COLO829 (cell line): ENCODE measurements around the gene GSTCD.
"Not testable (repeated sequence)": the region's sequence is repeated elsewhere in the genome, so short reads cannot be mapped to it uniquely, and the experiment has no call there.

ENCODE experiments used
- DNase-seq: peaks from one replicate; pipeline ENCODE4 v3.0.0; 2012; ENCODE audit warnings: low spot score

The GSTCD gene, protein sequence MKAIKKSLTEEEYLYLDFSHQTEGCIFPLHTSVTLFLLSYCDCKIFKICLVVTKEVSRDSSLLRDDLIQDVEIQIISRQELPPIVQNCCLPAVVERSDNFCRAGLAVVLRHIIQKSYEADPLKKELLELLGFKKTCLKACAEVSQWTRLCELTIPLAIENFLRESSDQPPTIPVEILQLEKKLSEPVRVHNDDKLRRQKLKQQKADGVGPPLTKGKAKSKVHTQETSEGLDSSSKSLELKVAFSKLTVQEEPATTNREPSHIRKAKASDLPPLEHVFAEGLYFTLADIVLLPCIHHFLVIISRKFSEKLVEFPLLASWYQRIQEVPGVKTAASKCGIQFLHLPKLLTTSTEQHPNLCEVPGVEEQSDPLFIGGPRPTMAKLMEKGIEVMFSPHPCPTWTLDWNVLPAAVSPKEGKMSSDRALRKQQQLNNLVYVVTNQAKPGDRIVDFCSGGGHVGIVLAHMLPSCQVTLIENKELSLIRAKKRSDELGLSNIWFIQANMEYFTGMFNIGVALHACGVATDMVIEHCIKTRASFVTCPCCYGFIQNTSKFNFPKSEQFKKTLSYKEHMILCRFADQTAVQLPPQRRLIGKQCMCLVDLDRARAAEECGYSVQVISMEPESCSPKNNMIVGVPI

DNA sequence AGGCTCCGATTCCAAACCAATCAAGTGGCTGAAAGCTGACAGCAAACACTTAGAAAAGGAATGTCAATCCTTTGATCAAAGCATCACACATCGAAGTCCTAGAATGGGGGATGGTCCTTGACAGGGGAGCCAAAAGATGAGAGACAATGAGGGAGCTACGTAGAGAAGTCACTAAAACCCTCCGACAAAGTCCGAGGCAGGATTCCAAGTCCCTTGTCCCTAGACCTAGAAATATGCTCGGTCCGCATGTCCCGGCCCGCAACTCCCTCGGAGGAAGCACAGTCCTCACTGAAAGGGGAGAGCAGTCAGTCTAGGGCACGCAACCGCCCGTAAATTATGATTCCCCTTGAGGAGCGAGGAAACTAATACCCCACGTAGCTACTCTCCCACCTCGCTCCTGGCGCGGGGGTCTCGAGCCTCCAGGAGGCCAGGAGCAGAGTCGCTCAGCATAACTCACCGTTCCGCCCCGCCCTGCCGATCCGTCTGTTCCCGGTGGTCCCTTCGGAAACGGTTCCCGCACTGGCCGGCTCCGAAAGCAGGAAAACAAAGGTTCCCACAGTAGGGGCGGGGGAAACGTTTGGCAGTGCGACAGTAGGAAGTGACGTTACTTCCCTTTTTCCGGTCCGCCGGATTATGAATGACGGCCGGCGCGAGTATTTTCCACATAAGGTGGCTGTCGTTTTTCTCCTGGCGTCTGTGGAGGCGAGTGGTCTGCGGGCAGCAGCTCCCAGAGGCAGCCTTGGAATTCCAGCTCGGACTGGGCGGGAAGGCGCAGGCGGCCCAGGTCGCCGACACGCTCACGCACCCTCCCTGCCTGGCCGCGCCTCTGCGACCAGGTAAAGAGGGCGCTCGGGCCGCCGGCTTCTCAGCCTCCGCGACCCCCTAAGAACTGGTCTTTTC, at the start of gene GSTCD, which contains the start of gene INTS12:
Gene GSTCD (plus strand): TSS at position 604 of the 900 bp plus-strand sequence. CDS start 8,830 bp downstream, outside the sequence.
Gene INTS12 (minus strand): TSS at position 509 of the 900 bp plus-strand sequence. CDS start 8,684 bp downstream, outside the sequence.
- peak; percentile 96 for DNase-seq

DNA sequence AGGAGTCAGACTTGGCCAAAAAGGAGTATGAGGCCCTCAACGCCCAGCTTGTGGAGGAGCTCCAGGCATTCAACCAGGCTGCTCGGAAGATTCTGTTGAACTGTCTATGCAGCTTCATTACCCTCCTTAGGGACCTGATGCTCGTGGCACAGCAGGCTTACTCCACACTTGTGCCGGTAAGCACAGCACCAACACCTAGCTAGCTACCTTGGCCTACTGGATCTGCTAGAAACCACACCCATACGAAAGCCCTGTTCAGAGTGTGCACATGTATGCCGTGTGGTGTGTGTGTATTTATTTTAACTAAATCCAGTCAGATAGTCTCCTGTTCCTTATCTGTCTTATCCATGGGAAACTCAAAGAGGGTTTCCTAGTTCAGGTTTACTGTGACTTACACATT, 49.4 kb upstream of the GSTCD start:
- DNase-seq: no peak

DNA sequence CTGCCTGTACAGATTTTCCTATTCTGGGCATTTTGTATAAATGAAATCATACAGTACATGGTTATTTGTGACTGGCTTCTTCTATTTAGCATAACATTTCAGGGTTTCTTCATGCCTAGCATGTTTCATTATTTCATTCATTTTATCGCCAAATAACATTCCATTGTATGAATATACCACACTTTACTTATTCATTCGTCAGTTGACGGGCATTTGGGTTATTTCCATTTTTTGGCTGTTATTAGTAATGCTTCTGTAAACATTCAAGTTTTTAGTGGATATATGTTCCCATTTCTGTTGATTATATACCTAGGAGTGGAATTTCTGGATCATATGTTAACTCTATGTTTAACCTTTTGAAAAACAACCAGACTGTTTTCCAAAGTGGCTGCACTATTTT, 47.6 kb upstream of the GSTCD start:
- DNase-seq: no peak

DNA sequence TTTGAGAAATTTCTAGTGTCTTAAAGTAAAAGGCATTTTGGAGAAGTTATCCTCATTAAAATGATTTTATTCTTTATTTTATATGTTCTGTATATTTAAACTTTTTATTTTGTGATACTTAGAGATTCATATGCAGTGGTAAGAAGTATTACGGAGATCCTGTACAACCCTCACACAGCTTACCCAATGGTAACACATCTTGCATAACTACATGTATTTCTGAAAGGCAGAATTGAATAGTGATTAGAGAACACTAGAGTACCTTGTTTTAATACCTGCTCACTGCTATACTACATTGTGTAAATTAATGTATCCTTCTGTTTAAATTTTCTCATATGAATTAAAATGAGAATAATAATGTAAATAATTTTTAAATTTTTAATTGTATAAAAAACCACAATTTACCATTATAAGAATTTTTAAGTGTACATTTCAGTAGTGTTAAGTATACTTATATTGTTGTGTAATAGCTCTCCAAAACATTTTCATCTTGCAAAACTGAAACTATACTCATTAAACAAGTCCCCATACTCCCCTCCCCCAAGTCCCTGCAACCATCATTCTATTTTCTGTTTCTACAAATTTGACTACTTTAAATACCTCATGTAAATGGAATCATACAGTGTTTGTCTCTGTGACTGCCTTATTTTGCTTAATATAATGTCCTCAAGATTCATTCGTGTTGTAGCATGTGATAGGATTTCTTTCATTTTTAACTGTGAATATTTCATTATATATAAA, 45.5 kb upstream of the GSTCD start:
- no peak for DNase-seq

DNA sequence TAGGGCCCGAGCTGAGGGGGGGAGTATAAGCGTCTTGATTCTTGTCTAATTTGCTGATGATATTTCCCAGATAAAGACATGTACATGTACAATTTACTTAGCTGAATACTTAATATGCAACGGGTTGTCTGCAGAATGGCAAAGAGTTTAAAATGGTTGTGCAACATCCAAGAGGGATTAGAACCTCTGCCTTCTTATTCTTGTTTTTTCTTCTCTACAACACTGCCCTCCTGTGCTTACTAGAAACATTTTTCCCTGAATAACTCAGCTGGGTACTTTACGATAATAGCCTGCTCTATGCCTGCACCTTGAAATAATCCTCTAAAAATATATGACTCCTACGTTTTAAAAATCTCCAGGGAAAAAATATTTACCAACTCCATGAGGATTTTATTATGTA, 41.9 kb upstream of the GSTCD start:
- peak; percentile 53 for DNase-seq

DNA sequence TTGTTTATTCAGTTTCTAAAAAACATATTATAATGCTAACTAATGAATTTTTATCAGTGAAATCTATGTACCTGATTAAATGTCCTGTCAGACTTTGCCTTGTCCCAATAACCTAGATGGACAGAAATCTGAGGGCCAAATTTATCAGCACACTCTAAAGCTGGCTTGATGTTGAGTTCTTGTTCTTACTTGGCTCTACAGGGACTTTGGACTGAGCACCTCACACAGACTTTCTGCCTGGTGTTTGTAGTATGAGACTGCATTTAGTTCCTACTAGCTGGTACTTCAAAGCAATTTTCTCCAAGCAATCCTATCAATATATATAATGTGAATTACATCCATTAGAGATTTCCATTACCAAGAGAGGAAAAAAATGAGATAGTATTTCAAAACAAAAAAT, 37.9 kb upstream of the GSTCD start:
- no peak for DNase-seq

DNA sequence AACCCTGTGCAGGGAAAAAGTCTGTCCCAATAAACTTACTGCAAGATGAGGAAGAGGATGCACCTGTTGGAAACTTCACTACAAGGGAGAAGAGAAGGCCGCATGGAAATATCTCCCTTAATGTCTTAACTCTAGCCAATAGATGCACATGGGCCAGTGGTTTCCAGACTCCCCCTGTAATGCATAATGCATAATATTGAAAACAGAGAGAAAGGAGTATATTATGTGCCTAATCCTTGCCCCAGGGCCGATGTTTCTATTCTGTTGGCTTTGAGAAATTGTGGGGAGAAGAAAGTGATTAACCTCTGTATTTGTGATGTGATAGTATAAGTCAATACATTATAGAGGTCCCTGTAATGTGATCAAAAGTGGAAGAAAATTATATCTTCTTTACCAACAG, 37.3 kb upstream of the GSTCD start:
- DNase-seq: no peak

DNA sequence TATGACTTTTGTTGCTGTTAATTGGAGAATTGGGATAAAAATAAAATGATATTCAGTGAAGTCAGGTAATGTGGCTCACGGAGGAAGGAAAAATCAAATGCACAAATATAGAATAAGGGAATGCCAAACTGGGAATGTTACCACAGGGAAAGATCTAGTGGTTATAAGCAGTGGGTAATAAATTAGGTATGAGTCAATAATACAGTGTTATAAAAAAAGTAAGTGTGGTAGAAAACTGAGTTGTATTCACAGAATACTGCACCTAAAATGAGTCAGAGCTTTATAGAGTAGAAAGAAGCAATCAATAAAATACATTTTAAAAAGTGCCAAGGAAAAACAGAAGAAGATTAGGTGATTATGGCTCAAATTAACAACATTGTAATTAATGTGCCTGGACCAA, 34.6 kb upstream of the GSTCD start:
- DNase-seq: no peak

DNA sequence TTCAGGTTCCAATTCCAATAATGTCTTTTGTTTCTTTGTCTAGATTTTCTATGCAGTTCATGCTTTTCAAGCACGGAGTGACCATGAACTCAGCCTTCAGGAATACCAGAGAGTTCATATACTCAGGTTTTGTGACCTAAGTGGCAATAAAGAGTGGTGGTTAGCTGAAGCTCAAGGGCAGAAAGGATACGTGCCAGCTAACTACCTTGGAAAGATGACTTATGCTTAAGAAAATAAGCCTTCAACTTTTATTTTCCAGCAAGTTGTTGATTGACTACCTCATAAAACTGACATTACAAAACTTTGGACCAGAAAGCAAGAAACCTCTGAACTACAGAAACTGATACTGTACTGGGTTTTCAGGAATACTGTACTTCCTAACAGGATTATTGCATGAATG, 30.9 kb upstream of the GSTCD start:
- no peak for DNase-seq

DNA sequence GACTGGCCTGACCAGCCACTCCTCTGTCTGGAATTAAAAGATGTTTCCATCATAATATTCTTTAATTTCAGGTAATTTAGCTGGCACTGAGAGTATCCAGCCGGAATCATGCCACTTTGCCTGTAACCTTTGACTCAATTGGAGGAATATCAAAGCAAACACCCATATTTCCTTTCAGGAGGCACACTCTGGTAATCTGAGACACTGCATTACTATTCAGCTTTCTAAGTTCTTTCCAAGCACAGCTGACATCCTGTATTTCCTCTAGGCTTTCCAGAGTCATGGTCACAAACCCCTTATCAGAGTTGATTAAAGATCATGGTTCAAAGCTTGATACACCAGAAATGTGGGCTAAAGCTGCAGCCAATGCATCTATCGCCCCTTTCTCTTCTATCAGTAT, 29.4 kb upstream of the GSTCD start:
- DNase-seq: no peak

DNA sequence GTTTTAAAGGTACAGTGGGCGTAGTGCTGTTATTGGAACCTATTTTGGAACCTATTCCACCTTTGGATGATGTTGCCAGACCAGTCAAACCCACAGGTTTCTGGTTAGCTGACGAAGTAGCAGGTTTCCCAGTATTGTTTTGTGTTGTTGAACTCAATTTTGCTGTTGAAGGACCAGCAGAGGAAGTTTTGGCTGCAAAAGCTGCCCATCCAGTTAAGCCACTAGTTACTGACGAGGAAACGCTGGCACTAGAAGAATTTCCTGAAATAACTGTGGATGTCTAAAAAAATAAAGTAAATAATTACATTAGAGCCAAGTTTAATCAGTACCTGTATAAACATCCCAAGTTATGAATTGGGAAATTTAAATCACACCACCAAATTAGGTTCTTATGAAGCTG, 25.5 kb upstream of the GSTCD start:
- no peak for DNase-seq

DNA sequence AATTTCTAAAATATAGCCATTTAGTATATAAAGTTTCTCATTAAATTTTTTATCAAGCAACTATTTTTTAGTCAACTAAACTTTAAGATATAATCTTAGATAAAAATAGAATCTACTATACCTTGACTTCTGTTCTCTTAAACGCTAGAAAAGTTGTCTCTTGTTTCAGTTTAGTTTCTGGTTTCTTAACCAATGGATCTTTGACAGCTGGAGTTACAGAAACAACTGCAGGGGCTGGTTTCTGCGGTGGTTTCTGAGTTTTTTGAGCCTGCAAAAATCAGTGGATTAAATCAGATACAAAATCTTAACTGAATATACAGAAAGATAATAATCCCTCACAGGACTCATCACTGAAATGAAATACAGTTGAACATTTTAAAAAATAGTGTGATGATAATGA, 22.0 kb upstream of the GSTCD start:
- no peak for DNase-seq

DNA sequence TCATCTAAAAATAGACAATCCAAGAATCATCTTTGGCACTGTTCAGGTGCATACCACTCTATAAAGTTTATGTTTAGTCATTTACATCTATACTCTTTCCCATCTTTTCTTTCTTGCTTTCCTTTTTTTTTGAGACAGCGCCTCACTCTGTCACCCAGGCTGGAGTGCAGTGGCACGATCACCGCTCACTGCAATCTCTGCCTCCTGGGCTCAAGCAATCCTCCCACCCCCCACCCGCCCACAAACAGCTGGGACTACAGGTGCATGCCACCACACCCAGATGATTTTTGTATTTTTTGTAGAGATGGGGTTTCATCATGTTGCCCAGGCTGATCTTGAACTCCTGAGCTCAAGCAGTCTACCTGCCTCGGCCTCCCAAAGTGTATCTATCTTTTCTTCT, 13.8 kb upstream of the GSTCD start:
- DNase-seq: not testable (repeated sequence)

DNA sequence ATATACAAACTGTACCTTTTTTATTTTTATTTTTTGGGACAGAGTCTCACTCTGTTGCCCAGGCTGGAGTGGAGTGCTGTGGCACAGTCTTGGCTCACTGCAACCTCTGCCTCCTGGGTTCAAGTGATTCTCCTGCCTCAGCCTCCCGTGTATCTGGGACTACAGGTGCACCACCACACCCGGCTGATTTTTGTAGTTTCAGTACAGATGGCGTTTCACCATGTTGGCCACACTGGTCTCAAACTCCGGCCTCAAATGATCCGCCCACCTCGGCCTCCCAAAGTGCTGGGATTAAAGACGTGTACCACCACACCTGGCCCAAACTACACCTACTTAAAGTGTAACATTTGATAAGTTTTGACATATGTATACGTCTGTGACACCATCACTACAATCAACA, 12.8 kb upstream of the GSTCD start:
- not testable (repeated sequence) for DNase-seq

DNA sequence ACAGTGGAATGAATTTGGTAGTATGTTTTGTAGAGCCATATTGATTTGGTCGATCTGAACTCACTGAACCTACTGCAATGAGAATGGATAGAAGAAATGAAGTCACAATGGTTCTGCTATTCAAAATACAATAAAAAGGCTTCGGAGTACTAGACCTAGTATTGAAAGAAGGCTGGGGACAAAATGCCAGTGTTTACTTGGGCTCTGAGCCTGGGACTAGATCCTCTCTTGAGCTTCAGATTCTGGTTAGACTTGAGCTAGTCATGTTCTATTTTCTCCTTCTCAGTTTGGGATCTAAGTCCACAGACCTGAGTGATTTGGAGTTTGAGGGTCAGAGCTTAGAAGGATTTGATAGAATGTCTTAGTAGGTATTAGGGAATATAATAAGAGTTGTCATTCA, 10.0 kb upstream of the GSTCD start:
- DNase-seq: no peak

DNA sequence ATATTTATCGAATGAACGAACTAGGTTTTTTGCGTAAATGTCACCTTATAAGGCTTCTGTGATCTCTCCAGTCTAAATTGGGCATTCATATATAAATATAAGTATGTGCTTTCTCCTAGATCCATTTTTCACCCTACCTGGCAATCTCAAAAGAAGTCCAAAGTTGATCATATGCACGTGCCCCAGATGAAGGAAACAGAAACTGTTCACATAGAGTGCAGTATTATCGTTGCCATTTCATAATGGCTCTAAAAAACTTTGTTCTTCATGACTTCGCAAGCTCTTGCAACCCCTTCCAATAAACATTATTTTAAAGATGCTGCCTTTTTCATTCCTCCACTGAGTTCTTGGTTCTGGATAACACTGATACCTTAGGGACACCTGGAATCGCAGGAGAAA, 803 bp upstream of the GSTCD start:
- DNase-seq: no peak

DNA sequence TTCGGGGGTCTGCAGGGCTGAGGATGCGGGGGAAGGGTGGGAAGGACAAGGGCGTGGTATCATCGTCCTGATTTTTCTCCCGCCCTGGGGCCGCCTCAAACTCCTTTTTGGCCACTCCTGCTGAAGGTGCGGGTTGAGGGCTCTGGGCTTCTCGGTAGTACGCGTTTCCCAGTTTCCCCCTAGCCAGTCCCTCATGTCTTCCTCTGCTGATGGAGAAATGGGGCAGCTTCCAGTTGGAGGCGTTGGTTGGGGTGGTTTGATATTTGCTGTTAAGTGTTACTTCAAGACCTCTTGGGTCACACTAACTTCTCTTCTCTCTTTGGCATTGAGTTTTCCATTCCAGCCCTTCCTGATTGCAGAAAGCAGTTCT, 482 bp downstream of the GSTCD start:
- no peak for DNase-seq

DNA sequence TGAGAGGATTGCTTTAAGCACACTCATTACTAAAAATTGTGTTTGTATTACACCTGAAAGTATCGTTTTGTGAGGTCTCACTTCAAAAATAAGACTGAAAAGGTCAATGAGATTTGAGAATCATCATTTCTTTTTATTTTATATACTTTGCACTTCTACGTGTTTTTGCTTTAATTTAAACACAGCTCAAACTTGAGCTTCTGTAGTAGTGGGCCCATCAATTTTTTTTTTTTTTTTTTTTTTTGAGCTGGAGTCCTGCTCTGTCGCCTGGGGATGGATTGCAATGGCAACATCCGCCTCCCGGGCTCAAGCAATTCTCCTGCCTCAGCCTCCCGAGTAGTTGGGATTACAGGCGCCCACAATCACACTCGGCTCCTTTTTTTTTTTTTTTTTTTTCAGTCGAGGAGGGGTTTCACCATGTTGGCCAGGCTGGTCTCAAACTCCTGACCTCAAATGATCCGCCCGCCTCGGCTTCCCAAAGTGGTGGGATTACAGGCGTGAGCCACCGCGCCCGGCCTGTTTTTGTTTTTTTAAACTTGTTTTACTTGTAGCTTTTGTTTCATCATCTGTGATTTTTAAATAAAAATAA, 1.5 kb downstream of the GSTCD start:
- DNase-seq: no peak

DNA sequence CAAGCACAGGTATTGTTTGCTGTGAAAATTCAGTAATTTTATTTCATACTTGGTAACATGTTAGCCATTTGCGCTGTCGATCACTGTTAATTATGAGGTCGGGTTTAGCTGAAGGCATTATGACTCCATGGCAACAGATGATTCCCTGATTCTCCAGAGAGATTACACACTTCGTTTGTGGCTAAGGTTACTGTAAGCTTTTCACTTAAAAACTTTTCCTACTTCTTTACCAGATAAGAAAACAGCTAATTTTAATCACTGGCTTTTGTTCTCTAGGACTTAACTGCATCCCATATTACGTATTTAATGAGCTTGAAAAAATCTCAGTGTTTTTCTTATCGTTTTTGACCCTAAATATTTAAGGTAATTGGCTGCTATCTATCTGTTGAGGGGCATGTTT, 2.1 kb downstream of the GSTCD start:
- peak; percentile 64 for DNase-seq

DNA sequence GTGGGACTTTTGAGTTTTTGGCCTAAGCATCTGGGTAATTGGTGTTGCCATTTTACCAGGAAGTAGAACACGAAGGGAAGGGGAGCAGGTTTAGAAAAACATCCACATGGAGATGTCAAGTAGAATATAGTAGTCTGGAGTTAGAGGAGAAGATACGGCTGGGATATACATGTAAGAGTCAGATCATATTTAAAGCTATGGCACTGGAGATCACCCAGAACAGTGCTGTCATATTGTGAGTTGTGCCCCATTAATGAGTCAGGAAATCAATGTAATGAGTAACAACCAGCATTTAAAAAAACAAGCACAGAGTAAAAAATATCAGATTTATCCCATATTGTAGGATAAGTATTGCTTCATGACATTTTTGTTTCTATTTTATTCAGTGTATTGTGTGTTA, 4.2 kb downstream of the GSTCD start:
- no peak for DNase-seq

DNA sequence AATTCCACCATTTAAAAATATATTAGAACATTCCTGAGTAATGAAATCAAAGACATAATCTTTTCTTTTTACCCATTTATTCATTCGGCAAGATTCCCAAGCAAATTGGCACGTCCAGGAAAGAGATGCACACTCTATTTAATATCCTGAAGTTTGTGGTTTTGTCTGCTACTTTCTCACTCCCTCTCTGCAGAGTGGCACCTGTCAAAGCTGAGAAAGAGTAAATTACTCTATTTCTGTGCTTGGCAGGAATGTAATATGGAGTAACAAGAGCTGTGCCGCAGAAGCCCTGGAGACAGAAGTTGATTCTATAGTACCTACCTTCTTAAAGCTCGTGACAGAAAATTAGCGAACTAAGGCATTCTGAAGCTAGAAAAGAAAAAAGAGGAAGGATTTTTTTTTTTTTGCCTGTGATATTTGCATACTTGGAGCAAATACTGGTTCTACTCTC, 5.5 kb downstream of the GSTCD start:
- no peak for DNase-seq

DNA sequence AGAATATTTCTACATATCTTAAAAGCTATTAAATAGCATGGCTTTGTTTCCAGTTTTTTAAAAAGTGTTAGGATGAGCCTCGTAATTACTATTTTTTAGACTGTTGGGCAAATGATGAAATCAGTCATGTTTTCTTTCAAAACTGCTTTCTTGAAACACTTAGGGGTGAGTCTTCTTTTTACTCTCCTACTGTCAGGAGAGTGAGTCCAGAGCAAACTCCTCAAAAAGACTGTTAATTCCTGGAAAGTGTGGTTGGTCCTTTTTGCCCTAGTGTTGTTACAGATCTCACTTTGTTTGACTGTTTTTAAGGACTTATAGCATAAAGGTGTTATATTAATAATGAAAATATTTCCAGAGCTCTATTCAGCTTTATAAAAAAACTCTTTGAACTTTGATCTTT, 6.3 kb downstream of the GSTCD start:
- no peak for DNase-seq
